Pancreas (tissue), 10 donors: ENCODE data around the gene GRM7. TPM values are rescaled to one million over a fixed set of nuclear protein-coding genes. Genes with fewer than 3 reads are reported as not detected.

Experiments
- ATAC-seq, 4 donors: fragments of 200-7000 bp; cut with Tn5 transposase; one replicate each; pipeline versions ENCODE4 v1.8.0 to v1.9.1; 2020; ENCODE audit warnings: mild to moderate bottlenecking in 4 of 4, moderate library complexity in 4 of 4
- DNase-seq, 6 donors: peaks; one replicate each; pipeline ENCODE4 v3.0.0-alpha.2; 2020
- FAIRE-seq: peaks from 2 replicates; lab custom pipeline; 2012; peaks lifted over from hg19 to GRCh38; lab: Jason Lieb, UNC
- H3K27ac ChIP-seq, 4 donors: fragments of 200-600 bp; sonication (generic); 1 replicate in 3 of 4; 2 replicates in 1 of 4; pipeline versions ENCODE4 v1.5.0 to v1.8.0; 2020
- H3K27me3 ChIP-seq, 4 donors: fragments of 200-600 bp; one replicate each; pipeline ENCODE4 v1.8.0; 2021
- H3K36me3 ChIP-seq, 3 donors: fragments of 200-600 bp; sonication (generic) in 1 of 3; one replicate each; pipeline versions ENCODE4 v1.5.0 to v1.8.0; 2020 to 2021
- H3K4me1 ChIP-seq, 3 donors: fragments of 200-600 bp; one replicate each; pipeline ENCODE4 v1.8.0; 2021
- H3K4me3 ChIP-seq, 4 donors: fragments of 200-600 bp; sonication (generic) in 2 of 4; one replicate each; pipeline versions ENCODE4 v1.5.0 to v1.8.0; 2020 to 2021
- H3K9me3 ChIP-seq, 4 donors: fragments of 200-600 bp; one replicate each; pipeline ENCODE4 v1.8.0; 2021
- WGBS, 2 donors: extraction: QIAGEN DNeasy Blood & Tissue Kit; methylation state at CpG; one replicate each; pipeline ENCODE4 v1.1.7; 2013; 5-methylcytosine and 5-hydroxymethylcytosine counted together
- intact Hi-C, 3 donors: fragments of 100-400 bp; cut with DNase I; formaldehyde crosslinking; loops; one replicate each; pipeline versions ENCODE4 v1.11.1 to v1.14.2; 2022
- polyA plus RNA-seq, 2 donors: library from polyadenylated mRNA; stranded (reverse); fragments of 200-250 nt; gene quantifications; one replicate each; pipeline ENCODE4 v1.2.3, GENCODE V29; 2013
- total RNA-seq, 6 donors: library from RNA; stranded (reverse); fragmentation: NEBNext Ultra II Directional in 4 of 6; extraction: Animal tissue kit (Norgen Biotek cat#: 25700) in 4 of 6; gene quantifications; one replicate each; pipeline versions ENCODE4 v1.2.1 to v1.2.4, GENCODE V29; 2021 to 2023
- TF ChIP-seq, protein P1 (sequence below), 4 donors: fragments of 200-600 bp; sonication (generic) in 3 of 4; IDR thresholded peaks; one replicate each; pipeline versions ENCODE4 v1.5.0 to v1.8.0; 2021; ENCODE audit warnings: antibody characterized with exemption in 4 of 4
- donor health status: healthy with polysubstance abuse.
- donor health status: DM: no; HTN: no; CAD: no; lungs with moderate emphysema.
- donor health status: DM: no; HTN: no; CAD: no.
- donor health status: control.
- donor health status: control.
- donor health status: Bipolar disorder and iron deficiency.
- donor health status: DM: yes; HTN: yes; CAD: no.
- donor health status: DM: no; HTN: no; CAD: no.
- donor health status: DM: no; HTN: no; CAD: no.
- donor health status: DM: yes; HTN: yes; CAD: no.

GRM7 gene
- total and polyA plus RNA-seq, 8 donors, result 0.03 to 0.28 (median 0.18) TPM; not detected in 4

- H3K27me3 ChIP-seq, result no peaks in the 10 kb centered on the region
- FAIRE-seq (no peak), DNase-seq (no peak), ATAC-seq (no peak)
- no peak overlapping the region for H3K27ac ChIP-seq
- TF ChIP-seq, protein P1, sequence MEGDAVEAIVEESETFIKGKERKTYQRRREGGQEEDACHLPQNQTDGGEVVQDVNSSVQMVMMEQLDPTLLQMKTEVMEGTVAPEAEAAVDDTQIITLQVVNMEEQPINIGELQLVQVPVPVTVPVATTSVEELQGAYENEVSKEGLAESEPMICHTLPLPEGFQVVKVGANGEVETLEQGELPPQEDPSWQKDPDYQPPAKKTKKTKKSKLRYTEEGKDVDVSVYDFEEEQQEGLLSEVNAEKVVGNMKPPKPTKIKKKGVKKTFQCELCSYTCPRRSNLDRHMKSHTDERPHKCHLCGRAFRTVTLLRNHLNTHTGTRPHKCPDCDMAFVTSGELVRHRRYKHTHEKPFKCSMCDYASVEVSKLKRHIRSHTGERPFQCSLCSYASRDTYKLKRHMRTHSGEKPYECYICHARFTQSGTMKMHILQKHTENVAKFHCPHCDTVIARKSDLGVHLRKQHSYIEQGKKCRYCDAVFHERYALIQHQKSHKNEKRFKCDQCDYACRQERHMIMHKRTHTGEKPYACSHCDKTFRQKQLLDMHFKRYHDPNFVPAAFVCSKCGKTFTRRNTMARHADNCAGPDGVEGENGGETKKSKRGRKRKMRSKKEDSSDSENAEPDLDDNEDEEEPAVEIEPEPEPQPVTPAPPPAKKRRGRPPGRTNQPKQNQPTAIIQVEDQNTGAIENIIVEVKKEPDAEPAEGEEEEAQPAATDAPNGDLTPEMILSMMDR (IDR thresholded peaks at IDR 0.05), result no peak
- 73 to 87% methylated on average over 4 of the region's 4 CpGs for WGBS, 2 donors
- intact Hi-C loops, result no loop called here
- H3K36me3 ChIP-seq, result no peaks in the 10 kb centered on the region
- no peaks in the 10 kb centered on the region for H3K9me3 ChIP-seq
- no peak overlapping the region for H3K4me3 ChIP-seq
- H3K4me1 ChIP-seq, result peaks cover 0 to 22% (median 0%) of the 10 kb centered on the region in 3 donors
Observed at GRCh38 chr3:7503431-7503830, 642.5 kb downstream of the GRM7 start.

DNA sequence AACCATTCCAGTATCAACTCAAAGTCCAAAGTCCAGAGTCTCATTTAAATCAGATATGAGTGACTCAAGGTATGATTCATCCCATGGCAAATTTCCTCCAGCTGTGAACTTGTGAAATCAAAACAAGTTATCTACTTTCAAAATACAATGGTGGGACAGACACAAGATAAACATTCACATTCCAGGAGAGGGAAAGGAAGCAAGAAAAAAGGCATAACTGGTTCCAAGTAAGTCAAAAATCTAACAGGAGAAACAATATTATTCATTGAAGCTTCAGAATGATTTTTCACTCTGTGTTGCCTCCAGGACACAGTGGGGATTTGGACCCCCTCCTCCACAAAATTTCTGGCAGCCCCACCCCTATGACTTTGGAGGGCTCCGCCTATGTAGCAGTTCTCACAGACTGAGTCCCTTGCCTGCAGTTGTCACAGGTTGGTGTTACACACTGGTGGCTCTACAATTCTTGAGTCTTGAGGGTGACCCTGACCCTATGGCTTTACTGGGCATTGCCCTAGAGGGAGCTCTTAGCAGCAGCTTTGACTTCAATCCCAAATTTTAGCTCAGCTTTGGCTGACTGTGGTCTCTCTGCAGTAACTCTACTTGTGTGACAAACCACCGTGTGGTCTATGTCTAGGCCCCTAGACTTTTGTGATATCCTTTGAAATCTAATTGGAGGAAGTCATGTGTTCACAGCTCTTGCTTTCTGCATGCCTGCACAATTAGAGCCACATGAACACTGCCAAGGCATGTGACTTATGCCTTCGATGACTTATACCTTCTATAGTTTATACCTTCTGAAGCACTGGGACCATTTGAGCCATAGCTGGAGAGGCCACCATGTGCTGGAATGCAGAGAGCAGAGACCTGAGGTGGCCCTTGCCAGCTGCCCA lies 644.2 kb downstream of the GRM7 start:
- Histone ChIP-seq H3K4me1 (peaks cover 0 to 22% (median 0%) of the 10 kb centered on the region in 3 donors), H3K36me3 (no peaks in the 10 kb centered on the region), H3K4me3 (no peak overlapping the region), H3K27ac (peak overlapping the region in 2 of 4 donors; percentile 17 to 59), H3K27me3 (no peaks in the 10 kb centered on the region), H3K9me3 (no peaks in the 10 kb centered on the region)
- peak in 2 of 6 donors; percentile 13 to 22 for DNase-seq
- intact Hi-C loops, result no loop called here
- no peak for FAIRE-seq
- peak; percentile 69 to 84 (median 76) for ATAC-seq
- 88 to 95% methylated on average over 3 of the region's 3 CpGs for WGBS, 2 donors
- TF ChIP-seq, protein P1 (IDR thresholded peaks at IDR 0.05), result no peak

GRCh38 chr3:7506606-7507180 lies 645.8 kb downstream of the GRM7 start:
- Histone ChIP-seq H3K27me3 (no peaks in the 10 kb centered on the region), H3K27ac (no peak overlapping the region), H3K36me3 (no peaks in the 10 kb centered on the region), H3K4me1 (peaks cover 0 to 22% (median 0%) of the 10 kb centered on the region in 3 donors), H3K4me3 (no peak overlapping the region), H3K9me3 (no peaks in the 10 kb centered on the region)
- ATAC-seq, result peak in 1 of 4 donors; percentile 23
- intact Hi-C loops, result no loop called here
- WGBS, 2 donors, result 94 to 96% methylated on average over 2 of the region's 2 CpGs
- no peak for FAIRE-seq
- DNase-seq, result no peak
- TF ChIP-seq, protein P1 (IDR thresholded peaks at IDR 0.05), result no peak

DNA sequence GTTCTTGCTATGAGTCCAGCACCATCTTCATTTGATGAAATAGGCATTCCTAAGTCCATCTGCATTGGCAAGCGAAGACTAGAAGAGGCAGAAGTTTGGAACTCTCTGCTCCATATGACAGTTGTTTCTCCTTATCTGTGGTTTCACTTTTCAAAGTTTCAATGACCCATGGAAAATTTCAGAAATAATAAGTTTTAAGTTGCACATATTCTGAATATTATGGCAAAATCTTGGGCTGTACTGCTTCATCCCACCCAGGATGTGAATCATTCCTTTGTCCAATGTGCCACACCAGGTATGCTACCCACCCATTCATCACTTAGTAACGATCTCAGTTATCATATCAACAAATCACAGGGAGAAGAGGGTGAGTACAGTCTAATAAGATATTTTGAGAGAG lies 647.9 kb downstream of the GRM7 start:
- Histone ChIP-seq H3K27me3 (no peaks in the 10 kb centered on the region), H3K4me1 (peaks cover 0 to 22% (median 0%) of the 10 kb centered on the region in 3 donors), H3K4me3 (no peak overlapping the region), H3K27ac (no peak overlapping the region), H3K36me3 (no peaks in the 10 kb centered on the region), H3K9me3 (no peaks in the 10 kb centered on the region)
- 46 to 47% methylated on average over 2 of the region's 2 CpGs for WGBS, 2 donors
- ATAC-seq, result no peak
- FAIRE-seq, result no peak
- TF ChIP-seq, protein P1 (IDR thresholded peaks at IDR 0.05), result no peak
- intact Hi-C loops, result no loop called here
- DNase-seq, result no peak
